ENCODE measurements around the gene SAP30BP. TPM values are rescaled to one million over a fixed set of nuclear protein-coding genes. Genes with fewer than 3 reads are reported as not detected.

Gene SAP30BP
- total and polyA plus RNA-seq, 2 of the 13 experiments (the other 11 are each of a cell fraction or from before 2014, with no cell fraction given): 67.7 to 99.4 TPM

GRCh38 chr17:75754378-75755204 is 87.5 kb downstream of the SAP30BP start (continued):
- TF ChIP-seq, protein P1, sequence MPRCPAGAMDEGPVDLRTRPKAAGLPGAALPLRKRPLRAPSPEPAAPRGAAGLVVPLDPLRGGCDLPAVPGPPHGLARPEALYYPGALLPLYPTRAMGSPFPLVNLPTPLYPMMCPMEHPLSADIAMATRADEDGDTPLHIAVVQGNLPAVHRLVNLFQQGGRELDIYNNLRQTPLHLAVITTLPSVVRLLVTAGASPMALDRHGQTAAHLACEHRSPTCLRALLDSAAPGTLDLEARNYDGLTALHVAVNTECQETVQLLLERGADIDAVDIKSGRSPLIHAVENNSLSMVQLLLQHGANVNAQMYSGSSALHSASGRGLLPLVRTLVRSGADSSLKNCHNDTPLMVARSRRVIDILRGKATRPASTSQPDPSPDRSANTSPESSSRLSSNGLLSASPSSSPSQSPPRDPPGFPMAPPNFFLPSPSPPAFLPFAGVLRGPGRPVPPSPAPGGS (CRISPR knock-in tag; IDR thresholded peaks at IDR 0.05): peak; percentile 96
- TF ChIP-seq ATAD3A (CRISPR knock-in tag; IDR thresholded peaks at IDR 0.05) (no peak), SPEN (CRISPR knock-in tag; IDR thresholded peaks at IDR 0.05; ENCODE audit: low read depth) (peak; percentile 56; the same call in 1 of the 2 replicates), ZNF747 (CRISPR knock-in tag; IDR thresholded peaks at IDR 0.05; ENCODE audit: borderline replicate concordance) (peak; percentile 90), TERF1 (CRISPR knock-in tag; IDR thresholded peaks at IDR 0.05) (peak; percentile 88; the same call in 1 of the 2 replicates), ZFP62 (CRISPR knock-in tag; IDR thresholded peaks at IDR 0.05) (no peak), ZNF234 (CRISPR knock-in tag; conservative IDR thresholded peaks at IDR 0.05) (no peak), BRD4 (CRISPR knock-in tag; IDR thresholded peaks at IDR 0.05) (peak; percentile 84; the same call in 1 of the 2 replicates), ZFAT (CRISPR knock-in tag; conservative IDR thresholded peaks at IDR 0.05) (no peak), ZNF34 (CRISPR knock-in tag; IDR thresholded peaks at IDR 0.05; ENCODE audit: borderline replicate concordance) (no peak), ZNF160 (CRISPR knock-in tag; IDR thresholded peaks at IDR 0.05) (no peak), ATF7-NPFF (CRISPR knock-in tag; IDR thresholded peaks at IDR 0.05; ENCODE audit: low read depth) (no peak), KDM5A (IDR thresholded peaks at IDR 0.05; ENCODE audit: borderline replicate concordance, low read length) (no peak), DR1 (CRISPR knock-in tag; IDR thresholded peaks at IDR 0.05) (no peak; the same call in 1 of the 2 replicates), NCOR1 (IDR thresholded peaks at IDR 0.05; ENCODE audit: borderline replicate concordance, low read length) (0 out of 2 replicates have a peak, but pooled peaks have one; percentile 39), CREM (IDR thresholded peaks at IDR 0.05) (no peak), CREM (CRISPR knock-in tag; IDR thresholded peaks at IDR 0.05) (no peak)
- TF ChIP-seq, protein P2, sequence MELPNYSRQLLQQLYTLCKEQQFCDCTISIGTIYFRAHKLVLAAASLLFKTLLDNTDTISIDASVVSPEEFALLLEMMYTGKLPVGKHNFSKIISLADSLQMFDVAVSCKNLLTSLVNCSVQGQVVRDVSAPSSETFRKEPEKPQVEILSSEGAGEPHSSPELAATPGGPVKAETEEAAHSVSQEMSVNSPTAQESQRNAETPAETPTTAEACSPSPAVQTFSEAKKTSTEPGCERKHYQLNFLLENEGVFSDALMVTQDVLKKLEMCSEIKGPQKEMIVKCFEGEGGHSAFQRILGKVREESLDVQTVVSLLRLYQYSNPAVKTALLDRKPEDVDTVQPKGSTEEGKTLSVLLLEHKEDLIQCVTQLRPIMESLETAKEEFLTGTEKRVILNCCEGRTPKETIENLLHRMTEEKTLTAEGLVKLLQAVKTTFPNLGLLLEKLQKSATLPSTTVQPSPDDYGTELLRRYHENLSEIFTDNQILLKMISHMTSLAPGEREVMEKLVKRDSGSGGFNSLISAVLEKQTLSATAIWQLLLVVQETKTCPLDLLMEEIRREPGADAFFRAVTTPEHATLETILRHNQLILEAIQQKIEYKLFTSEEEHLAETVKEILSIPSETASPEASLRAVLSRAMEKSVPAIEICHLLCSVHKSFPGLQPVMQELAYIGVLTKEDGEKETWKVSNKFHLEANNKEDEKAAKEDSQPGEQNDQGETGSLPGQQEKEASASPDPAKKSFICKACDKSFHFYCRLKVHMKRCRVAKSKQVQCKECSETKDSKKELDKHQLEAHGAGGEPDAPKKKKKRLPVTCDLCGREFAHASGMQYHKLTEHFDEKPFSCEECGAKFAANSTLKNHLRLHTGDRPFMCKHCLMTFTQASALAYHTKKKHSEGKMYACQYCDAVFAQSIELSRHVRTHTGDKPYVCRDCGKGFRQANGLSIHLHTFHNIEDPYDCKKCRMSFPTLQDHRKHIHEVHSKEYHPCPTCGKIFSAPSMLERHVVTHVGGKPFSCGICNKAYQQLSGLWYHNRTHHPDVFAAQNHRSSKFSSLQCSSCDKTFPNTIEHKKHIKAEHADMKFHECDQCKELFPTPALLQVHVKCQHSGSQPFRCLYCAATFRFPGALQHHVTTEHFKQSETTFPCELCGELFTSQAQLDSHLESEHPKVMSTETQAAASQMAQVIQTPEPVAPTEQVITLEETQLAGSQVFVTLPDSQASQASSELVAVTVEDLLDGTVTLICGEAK (IDR thresholded peaks at IDR 0.05): no peak; the same call in 1 of the 2 replicates
- TF ChIP-seq, protein P2 (CRISPR knock-in tag; IDR thresholded peaks at IDR 0.05): peak; percentile 91
